SK-N-SH (cell line): ENCODE data around the gene IQCK. TPM values are rescaled to one million over a fixed set of nuclear protein-coding genes. Genes with fewer than 3 reads are reported as not detected.
"Not testable (repeated sequence)": the region's sequence is repeated elsewhere in the genome, so short reads cannot be mapped to it uniquely, and the experiment has no call there.

Experiments used
- CTCF ChIA-PET: fragments of 300-600, 350-600 bp; formaldehyde crosslinking; extraction: SDS; loops from one replicate; lab custom pipeline; 2021; lab: Yijun Ruan, JAX
- POLR2A ChIA-PET: fragments of 350-600 bp; sonication (Branson Sonifier 250); formaldehyde crosslinking; extraction: SDS; loops from one replicate; lab custom pipeline; 2020; ENCODE audit warnings: antibody characterized with exemption, inconsistent platforms; lab: Yijun Ruan, JAX
- DNase-seq: peaks from one replicate; pipeline ENCODE4 v3.0.0; 2012
- H2AFZ ChIP-seq: fragments of 200-600 bp; sonication (generic); 2 replicates; pipeline ENCODE4 v1.8.1; 2016; ENCODE audit warnings: antibody characterized with exemption, mild to moderate bottlenecking, low read depth
- H3F3A ChIP-seq: fragments of 200-600 bp; sonication (generic); replicated peaks from 2 replicates; pipeline ENCODE3; 2016; ENCODE audit warnings: antibody characterized with exemption, mild to moderate bottlenecking; ENCODE audit not compliant: insufficient read depth
- H3K27ac ChIP-seq, 2 experiments: fragments of 200-500 bp in 1 of 2; fragments of 200-600 bp in 1 of 2; sonication (Bioruptor generic) in 1 of 2; sonication (generic), shearing (Covaris generic) in 1 of 2; 2 replicates each; pipeline versions ENCODE4 v1.5.1 to v1.6.1; 2014 to 2016; ENCODE audit warnings: low read depth in 2 of 2, inconsistent platforms in 1 of 2, low read length in 1 of 2, mild to moderate bottlenecking in 1 of 2, mixed read lengths in 1 of 2
- H3K27me3 ChIP-seq: fragments of 200-600 bp; sonication (generic), shearing (Covaris generic); 2 replicates; pipeline ENCODE4 v1.6.1; 2016; ENCODE audit warnings: mixed run types; ENCODE audit not compliant: insufficient read depth
- H3K36me3 ChIP-seq, 2 experiments: fragments of 200-500 bp in 1 of 2; fragments of 200-600 bp in 1 of 2; sonication (Bioruptor generic) in 1 of 2; sonication (generic) in 1 of 2; replicated peaks in 1 of 2; 2 replicates each; pipeline versions ENCODE3 to v1.5.1; 2014 to 2016; ENCODE audit warnings: low read length in 1 of 2, mild to moderate bottlenecking in 1 of 2; ENCODE audit not compliant: insufficient read depth in 2 of 2, control insufficient read depth in 1 of 2
- H3K4me1 ChIP-seq, 2 experiments: fragments of 200-500 bp in 1 of 2; fragments of 200-600 bp in 1 of 2; sonication (Bioruptor generic) in 1 of 2; sonication (generic), shearing (Covaris generic) in 1 of 2; 2 replicates each; pipeline versions ENCODE4 v1.5.1 to v1.6.1; 2014 to 2016; ENCODE audit warnings: low read depth in 1 of 2, low read length in 1 of 2, mixed run types in 1 of 2; ENCODE audit not compliant: insufficient read depth in 2 of 2, control insufficient read depth in 1 of 2
- H3K4me2 ChIP-seq: fragments of 200-600 bp; sonication (generic), shearing (Covaris generic); 2 replicates; pipeline ENCODE4 v1.6.1; 2017; ENCODE audit warnings: mixed run types
- H3K4me3 ChIP-seq, 2 experiments: fragments of 200-500 bp in 1 of 2; fragments of 200-600 bp in 1 of 2; sonication (Bioruptor generic) in 1 of 2; sonication (generic), shearing (Covaris generic) in 1 of 2; 2 replicates each; pipeline versions ENCODE4 v1.5.1 to v1.8.1; 2014 to 2016; ENCODE audit warnings: low read depth in 2 of 2, inconsistent platforms in 1 of 2, low read length in 1 of 2, mild to moderate bottlenecking in 1 of 2, mixed read lengths in 1 of 2, moderate library complexity in 1 of 2
- H3K79me2 ChIP-seq: fragments of 200-600 bp; sonication (generic); 2 replicates; pipeline ENCODE4 v1.8.1; 2017; ENCODE audit warnings: mild to moderate bottlenecking; ENCODE audit not compliant: insufficient read depth
- H3K9ac ChIP-seq: fragments of 200-600 bp; sonication (generic); 2 replicates; pipeline ENCODE4 v1.6.1; 2017; ENCODE audit warnings: mixed run types
- H3K9me2 ChIP-seq: fragments of 200-600 bp; sonication (generic); 2 replicates; pipeline ENCODE4 v1.6.1; 2017; ENCODE audit warnings: mixed run types
- H3K9me3 ChIP-seq: fragments of 200-600 bp; sonication (generic); 2 replicates; pipeline ENCODE4 v1.6.1; 2017; ENCODE audit warnings: mixed run types, mild to moderate bottlenecking, moderate library complexity
- H4K20me1 ChIP-seq: fragments of 200-600 bp; sonication (generic); 2 replicates; pipeline ENCODE4 v1.6.1; 2017; ENCODE audit warnings: mild to moderate bottlenecking, mixed run types; ENCODE audit not compliant: insufficient read depth
- CHD2 ChIP-seq: fragments of 150-350 bp; IDR thresholded peaks from 2 replicates; pipeline ENCODE4 v1.6.1; 2018; ENCODE audit warnings: low read length; ENCODE audit not compliant: partially characterized antibody
- FOSL2 ChIP-seq: IDR thresholded peaks from 2 replicates; pipeline ENCODE4 v1.4.0; 2012; ENCODE audit warnings: low read depth, mild to moderate bottlenecking, moderate library complexity, borderline replicate concordance
- GABPA ChIP-seq: IDR thresholded peaks from 2 replicates; pipeline ENCODE4 v1.4.0; 2012; ENCODE audit warnings: low read depth, mild to moderate bottlenecking
- GATA2 ChIP-seq: sonication (generic); formaldehyde crosslinking; IDR thresholded peaks from 2 replicates; pipeline ENCODE4 v1.5.0; 2020; ENCODE audit warnings: mild to moderate bottlenecking, missing genetic modification reagents
- JUND ChIP-seq: IDR thresholded peaks from 2 replicates; pipeline ENCODE4 v1.4.0; 2012
- POLR2AphosphoS5 ChIP-seq: IDR thresholded peaks from 2 replicates; pipeline ENCODE4 v1.6.1; 2012; ENCODE audit warnings: low read depth, low read length
- RFX5 ChIP-seq: IDR thresholded peaks from 2 replicates; pipeline ENCODE4 v1.6.1; 2012; ENCODE audit warnings: mild to moderate bottlenecking, improper control_type of control experiment, low read length
- SIN3A ChIP-seq: IDR thresholded peaks from 2 replicates; pipeline ENCODE4 v1.6.1; 2012; ENCODE audit warnings: low read depth, mild to moderate bottlenecking, low read length, moderate library complexity, borderline replicate concordance
- SMC3 ChIP-seq: IDR thresholded peaks from 2 replicates; pipeline ENCODE4 v1.6.1; 2012; ENCODE audit warnings: low read depth, low read length, improper control_type of control experiment
- TCF12 ChIP-seq: IDR thresholded peaks from 2 replicates; pipeline ENCODE4 v1.4.0; 2012
- WGBS: methylation state at CpG from one replicate; pipeline ENCODE4 v1.1.6; 2017; ENCODE audit warnings: low lambda C conversion rate; 5-methylcytosine and 5-hydroxymethylcytosine counted together
- polyA plus RNA-seq, 3 experiments: library from polyadenylated mRNA; depleted of rRNA; stranded (reverse); fragments of >200 nt; gene quantifications; 2 replicates each; pipeline ENCODE4 v1.2.3, GENCODE V29; 2012
- TF ChIP-seq, protein P1 (sequence below): fragments of 150-350 bp; IDR thresholded peaks from 2 replicates; pipeline ENCODE4 v1.6.1; 2017; ENCODE audit warnings: antibody characterized with exemption, low read length, low read depth, borderline replicate concordance

IQCK gene
- polyA plus RNA-seq, 1 of the 3 experiments (the other 2 are of a cell fraction): 7.3 TPM

DNA sequence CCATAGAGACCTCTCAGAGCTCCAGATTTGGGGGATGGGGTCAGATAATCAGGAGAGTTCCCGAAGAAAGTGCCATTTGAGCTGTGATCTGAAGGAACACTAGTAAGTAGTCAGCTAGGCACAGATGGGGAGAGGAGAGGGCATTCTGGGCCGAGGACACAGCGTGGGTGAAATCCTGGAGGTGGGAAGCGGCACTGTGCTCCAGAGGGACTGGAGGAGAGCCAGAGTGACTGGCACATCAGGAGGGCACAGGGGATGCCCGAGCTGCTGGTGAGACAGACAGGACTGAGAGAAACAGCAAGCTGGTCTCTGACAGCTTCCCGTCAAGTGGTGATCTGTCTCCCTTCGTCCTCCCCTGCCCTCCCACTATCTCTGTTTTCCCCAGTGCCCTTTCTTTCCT is 40.7 kb upstream of the IQCK start:
- Histone ChIP-seq H2AFZ (no peak overlapping the region), H3K79me2 (no peaks in the 10 kb centered on the region), H3K9me3 (no peaks in the 10 kb centered on the region), H4K20me1 (no peaks in the 10 kb centered on the region), H3K9ac (no peak overlapping the region), H3K4me2 (no peak overlapping the region), H3K9me2 (no peaks in the 10 kb centered on the region), H3K27me3 (no peaks in the 10 kb centered on the region), H3K4me1 (peaks cover 0 to 5% of the 10 kb centered on the region in 2 experiments; a peak in 1 of 4 replicates), H3K4me3 (no peak overlapping the region), H3K36me3 (peaks cover 2 to 5% of the 10 kb centered on the region in 2 experiments), H3K27ac (no peak overlapping the region), H3F3A (peaks cover 3% of the 10 kb centered on the region)
- ChIA-PET CTCF (no interaction called here), POLR2A (no interaction called here)
- TF ChIP-seq JUND (no peak), SIN3A (no peak)
- TF ChIP-seq, protein P1, sequence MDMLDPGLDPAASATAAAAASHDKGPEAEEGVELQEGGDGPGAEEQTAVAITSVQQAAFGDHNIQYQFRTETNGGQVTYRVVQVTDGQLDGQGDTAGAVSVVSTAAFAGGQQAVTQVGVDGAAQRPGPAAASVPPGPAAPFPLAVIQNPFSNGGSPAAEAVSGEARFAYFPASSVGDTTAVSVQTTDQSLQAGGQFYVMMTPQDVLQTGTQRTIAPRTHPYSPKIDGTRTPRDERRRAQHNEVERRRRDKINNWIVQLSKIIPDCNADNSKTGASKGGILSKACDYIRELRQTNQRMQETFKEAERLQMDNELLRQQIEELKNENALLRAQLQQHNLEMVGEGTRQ: no peak
- DNase-seq: no peak
- 86% methylated on average over 7 of the region's 7 CpGs for WGBS

DNA sequence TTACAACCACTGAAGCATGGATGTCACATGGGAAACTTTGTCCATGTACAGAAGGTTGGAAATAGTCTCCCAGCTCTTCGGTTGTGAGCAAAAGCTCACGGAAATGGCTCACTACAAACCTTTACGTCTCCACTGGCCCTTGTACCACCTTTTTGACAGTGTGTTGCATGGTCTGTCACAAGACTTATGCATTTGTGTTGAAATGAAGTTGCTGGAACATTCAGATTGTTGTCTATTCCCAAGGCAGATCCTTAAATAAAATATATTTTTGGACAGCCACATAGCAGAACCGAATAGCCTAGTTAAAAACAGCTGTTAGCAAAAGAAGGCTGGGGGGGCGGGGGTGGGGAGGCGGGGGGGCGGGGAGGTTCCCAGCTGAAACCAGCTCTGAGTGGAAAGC is 39.3 kb upstream of the IQCK start:
- H3K4me3 ChIP-seq: no peak overlapping the region
- H3K36me3 ChIP-seq: peaks cover 7 to 12% of the 10 kb centered on the region in 2 experiments
- no peaks in the 10 kb centered on the region for H3K9me3 ChIP-seq
- ChIA-PET CTCF (interaction anchor here (0.6 to 1.0 kb wide), 3 partner anchors 33 to 208 kb away, joined by 3 read pairs; no protein-coding TSS in a partner anchor), POLR2A (no interaction called here)
- no peak overlapping the region for H3K4me2 ChIP-seq
- TF ChIP-seq GATA2 (no peak), RFX5 (no peak), JUND (no peak), FOSL2 (no peak), SMC3 (no peak), POLR2AphosphoS5 (no peak), CHD2 (no peak), GABPA (no peak), TCF12 (no peak)
- TF ChIP-seq, protein P1: no peak
- peaks cover 3% of the 10 kb centered on the region for H3F3A ChIP-seq
- H3K9me2 ChIP-seq: no peaks in the 10 kb centered on the region
- WGBS: 86% methylated on average over 7 of the region's 7 CpGs
- no peaks in the 10 kb centered on the region for H3K79me2 ChIP-seq
- no peaks in the 10 kb centered on the region for H4K20me1 ChIP-seq
- no peak overlapping the region for H2AFZ ChIP-seq
- no peak for DNase-seq
- no peak overlapping the region for H3K27ac ChIP-seq
- peaks cover 0 to 2% of the 10 kb centered on the region in 2 experiments; a peak in 1 of 4 replicates for H3K4me1 ChIP-seq
- no peak overlapping the region for H3K9ac ChIP-seq
- H3K27me3 ChIP-seq: no peaks in the 10 kb centered on the region

DNA sequence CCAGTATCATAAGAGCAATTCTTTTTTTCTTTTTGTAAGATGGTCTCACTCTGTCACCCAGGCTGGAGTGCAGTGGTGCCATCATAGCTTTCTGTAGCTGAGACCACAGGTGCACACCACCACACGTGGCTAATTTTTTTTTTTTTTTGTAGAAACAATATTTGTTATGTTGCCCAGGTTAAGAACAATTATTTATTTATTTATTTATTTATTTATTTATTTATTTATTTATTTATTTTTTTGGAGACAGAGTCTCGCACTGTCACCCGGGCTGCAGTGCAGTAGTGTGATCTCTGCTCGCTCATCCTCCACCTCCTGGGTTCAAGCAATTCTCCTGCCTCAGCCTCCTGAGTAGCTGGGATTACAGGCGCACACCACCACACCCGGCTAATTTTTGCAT is 38.8 kb upstream of the IQCK start:
- H4K20me1 ChIP-seq, H3K4me3 ChIP-seq, H3F3A ChIP-seq, H3K4me1 ChIP-seq, H3K9me3 ChIP-seq, POLR2A ChIA-PET, H2AFZ ChIP-seq, H3K79me2 ChIP-seq, H3K9ac ChIP-seq, H3K27me3 ChIP-seq, DNase-seq, H3K9me2 ChIP-seq, H3K4me2 ChIP-seq, H3K27ac ChIP-seq: not testable (repeated sequence)
- WGBS: 92% methylated on average over 6 of the region's 6 CpGs
- CTCF ChIA-PET: interaction anchor here (0.6 to 1.0 kb wide), 2 partner anchors 32 to 207 kb away, joined by 3 read pairs; no protein-coding TSS in a partner anchor
- peaks cover 12 to 16% of the 10 kb centered on the region in 2 experiments for H3K36me3 ChIP-seq
